Central memory CD4-positive, alpha-beta T cell (primary cell): Measurements from ENCODE around the gene FAM163A.
"Not testable (repeated sequence)": the region's sequence is repeated elsewhere in the genome, so short reads cannot be mapped to it uniquely, and the experiment has no call there.

Experiments
- DNase-seq: peaks from one replicate; pipeline ENCODE4 v3.0.0; 2022

The FAM163A gene

DNA sequence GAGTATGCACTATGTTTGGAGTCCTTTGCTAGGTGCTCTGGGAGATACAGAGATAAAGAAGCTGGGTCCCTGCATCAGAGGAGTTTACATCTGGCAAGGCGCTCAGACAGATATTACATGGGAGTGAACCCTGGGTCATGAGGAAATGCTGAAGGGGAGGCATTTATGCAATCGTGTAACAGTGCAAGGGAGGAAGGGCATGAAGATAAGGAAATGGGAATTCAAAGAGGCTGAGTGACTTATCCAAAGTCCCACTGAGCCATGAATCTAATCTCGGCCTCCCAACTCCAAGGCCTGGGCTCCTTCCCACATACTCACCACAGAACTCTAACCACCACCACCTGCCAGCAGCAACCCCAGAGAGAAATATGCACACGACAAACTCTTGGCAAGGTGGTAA lies 51.6 kb downstream of the FAM163A start:
- DNase-seq, result no peak

DNA sequence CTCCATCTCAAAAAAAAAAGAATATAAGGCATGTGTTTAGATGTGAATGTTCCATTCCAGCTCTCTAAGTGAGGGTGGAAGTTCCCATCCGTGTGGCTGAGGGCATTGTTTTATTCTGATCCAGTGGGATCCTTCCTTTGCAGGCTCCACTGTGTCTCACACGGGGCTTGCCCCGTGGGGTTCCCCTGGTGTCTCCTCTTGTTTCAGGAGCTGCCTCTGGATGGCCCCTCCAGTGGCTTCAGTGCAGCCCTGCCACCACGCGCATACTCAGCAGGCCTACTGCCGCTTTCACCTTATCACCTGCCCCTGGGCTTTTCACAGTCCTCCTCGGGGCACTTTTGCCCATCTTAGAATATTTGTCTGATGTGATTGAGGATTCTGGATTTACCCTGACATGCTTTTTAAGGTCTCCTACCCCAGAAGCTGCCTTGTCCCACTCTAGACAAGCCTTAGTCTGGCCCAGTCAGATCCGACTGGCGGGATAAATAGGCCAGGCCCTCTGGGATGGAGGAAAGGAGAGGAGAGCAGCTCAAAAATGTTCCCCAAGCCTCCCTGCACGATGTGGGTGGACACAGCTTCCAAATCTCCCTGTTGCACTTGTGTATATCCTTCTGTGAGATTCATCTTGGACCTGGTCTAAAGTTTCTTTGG lies 55.2 kb downstream of the FAM163A start:
- DNase-seq, result no peak

- DNase-seq, result no peak
Measured at GRCh38 chr1:179798864-179799516, 55.9 kb downstream of the FAM163A start.

DNA sequence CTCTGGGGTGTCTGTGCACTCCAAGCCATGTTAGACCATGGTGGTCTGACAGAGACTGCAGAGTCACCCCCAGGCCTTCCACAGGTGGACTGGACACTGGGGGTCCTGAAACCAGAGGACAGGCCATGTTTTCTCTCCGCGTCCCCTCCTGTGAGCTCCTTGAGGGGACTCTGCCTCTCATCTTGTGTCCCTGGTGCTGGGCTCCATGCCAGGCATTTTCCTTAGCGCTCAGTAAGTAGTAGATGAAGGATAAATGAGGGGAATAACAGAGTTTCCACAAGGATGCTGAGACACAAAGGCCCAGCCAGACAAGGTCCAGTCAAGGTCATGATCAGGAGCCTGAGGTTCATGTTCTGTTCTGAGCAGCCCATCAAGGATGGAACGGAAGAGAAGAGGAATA lies 57.4 kb downstream of the FAM163A start:
- no peak for DNase-seq

DNA sequence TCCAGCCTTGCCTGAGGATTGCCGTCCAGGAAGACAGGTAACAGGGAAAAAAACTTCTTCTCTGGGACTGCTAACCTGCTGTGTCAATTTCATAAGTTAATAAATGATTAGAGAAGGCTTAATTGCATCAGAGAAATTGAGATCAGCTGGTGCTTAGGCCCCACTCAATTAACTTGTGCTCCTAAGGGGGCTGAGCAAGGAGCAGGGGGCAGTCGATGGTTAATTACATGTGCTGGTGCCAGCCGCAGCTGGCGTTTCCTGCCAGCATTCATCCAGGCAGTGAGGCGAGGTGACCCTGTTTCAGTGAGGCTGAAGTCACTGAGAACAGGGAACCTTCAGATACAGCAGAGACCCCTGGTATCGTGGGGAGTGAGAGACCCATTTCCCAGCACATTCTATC lies 60.0 kb downstream of the FAM163A start:
- no peak for DNase-seq

DNA sequence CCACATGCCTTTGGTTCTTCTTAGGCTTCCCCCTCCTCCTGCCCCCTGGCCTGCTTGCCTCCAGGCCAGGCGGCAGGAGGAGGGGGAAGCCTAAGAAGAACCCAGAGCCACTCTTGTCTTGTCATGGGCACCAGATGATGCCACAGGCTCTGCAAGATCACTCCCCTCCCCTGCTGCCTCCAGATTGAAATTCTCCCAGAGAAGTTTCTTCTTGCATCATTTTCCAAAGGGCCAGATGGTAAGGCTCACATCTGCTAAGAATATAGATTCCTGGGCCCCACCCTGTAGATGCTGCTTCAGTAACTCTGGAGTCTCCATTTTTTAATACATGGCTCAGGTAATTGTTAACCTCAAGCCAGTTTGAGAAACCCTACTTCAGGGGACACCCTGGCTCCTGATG lies 60.8 kb downstream of the FAM163A start:
- DNase-seq, result no peak

- not testable (repeated sequence) for DNase-seq
Measured at GRCh38 chr1:179804417-179804816, 61.3 kb downstream of the FAM163A start.

- DNase-seq, result no peak
Measured at GRCh38 chr1:179805291-179806195, 62.5 kb downstream of the FAM163A start.

GRCh38 chr1:179806333-179806732 lies 63.2 kb downstream of the FAM163A start:
- DNase-seq, result no peak

- DNase-seq, result no peak
Measured at GRCh38 chr1:179807291-179807690, 64.2 kb downstream of the FAM163A start.

GRCh38 chr1:179807691-179808485 lies 64.8 kb downstream of the FAM163A start:
- no peak for DNase-seq

GRCh38 chr1:179808503-179808902 lies 65.4 kb downstream of the FAM163A start:
- no peak for DNase-seq

GRCh38 chr1:179809506-179810366 lies 66.6 kb downstream of the FAM163A start:
- peak; percentile 71 for DNase-seq

DNA sequence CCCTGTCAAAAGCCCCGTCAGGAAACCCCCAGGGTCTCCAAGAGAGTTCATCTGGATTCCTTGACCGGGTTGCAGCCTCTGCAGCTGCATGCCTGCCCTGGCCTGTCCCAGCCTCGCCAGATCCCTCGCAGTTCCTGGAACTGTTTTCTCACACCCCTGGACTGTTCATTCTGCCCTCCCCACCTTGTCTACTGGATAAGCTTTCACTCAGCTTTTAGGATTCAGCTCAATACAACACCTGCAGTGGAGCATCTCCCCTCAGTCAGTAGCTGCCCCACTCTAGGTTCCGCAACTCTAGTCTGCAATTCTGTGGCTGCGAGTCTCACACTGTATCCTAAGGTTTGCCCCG lies 67.2 kb downstream of the FAM163A start:
- DNase-seq, result no peak

GRCh38 chr1:179812501-179813292 lies 69.6 kb downstream of the FAM163A start:
- no peak for DNase-seq

DNA sequence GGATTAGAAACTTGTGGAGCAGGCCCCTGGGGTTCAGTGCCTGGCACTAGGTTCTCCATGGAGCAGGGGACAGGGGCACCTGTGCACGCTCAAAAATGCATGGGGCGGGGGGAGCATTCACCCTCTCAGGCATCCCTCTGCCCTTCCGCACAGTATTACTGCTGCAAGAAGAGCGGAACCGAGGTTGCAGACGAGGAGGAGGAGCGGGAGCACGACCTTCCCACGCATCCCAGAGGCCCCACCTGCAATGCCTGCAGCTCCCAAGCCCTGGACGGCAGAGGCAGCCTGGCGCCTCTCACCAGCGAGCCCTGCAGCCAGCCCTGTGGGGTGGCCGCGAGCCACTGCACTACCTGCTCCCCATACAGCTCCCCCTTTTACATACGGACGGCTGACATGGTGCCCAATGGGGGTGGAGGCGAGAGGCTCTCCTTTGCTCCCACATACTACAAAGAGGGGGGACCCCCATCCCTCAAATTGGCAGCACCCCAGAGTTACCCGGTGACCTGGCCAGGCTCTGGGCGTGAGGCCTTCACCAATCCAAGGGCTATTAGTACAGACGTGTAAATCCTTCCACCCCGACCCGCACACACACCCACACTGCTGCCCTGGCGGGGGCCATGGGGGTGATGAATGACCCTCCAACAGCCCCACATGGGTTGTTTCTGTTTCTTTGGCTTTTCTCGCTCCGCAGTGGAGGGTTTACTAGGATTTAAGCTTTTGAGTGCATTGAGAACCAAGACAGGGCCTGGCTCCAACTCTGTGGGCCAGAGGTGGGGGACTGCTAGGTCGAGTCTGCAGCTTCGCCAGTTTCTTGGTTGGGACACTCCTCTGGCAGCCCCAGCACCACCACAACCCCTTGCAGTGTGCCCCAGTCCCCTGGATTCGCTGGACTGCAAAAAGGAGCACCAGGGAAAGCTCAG lies 70.8 kb downstream of the FAM163A start:
- no peak for DNase-seq

GRCh38 chr1:179814546-179814838 lies 71.4 kb downstream of the FAM163A start:
- DNase-seq, result no peak

GRCh38 chr1:179815641-179816040 lies 72.5 kb downstream of the FAM163A start:
- DNase-seq, result no peak

DNA sequence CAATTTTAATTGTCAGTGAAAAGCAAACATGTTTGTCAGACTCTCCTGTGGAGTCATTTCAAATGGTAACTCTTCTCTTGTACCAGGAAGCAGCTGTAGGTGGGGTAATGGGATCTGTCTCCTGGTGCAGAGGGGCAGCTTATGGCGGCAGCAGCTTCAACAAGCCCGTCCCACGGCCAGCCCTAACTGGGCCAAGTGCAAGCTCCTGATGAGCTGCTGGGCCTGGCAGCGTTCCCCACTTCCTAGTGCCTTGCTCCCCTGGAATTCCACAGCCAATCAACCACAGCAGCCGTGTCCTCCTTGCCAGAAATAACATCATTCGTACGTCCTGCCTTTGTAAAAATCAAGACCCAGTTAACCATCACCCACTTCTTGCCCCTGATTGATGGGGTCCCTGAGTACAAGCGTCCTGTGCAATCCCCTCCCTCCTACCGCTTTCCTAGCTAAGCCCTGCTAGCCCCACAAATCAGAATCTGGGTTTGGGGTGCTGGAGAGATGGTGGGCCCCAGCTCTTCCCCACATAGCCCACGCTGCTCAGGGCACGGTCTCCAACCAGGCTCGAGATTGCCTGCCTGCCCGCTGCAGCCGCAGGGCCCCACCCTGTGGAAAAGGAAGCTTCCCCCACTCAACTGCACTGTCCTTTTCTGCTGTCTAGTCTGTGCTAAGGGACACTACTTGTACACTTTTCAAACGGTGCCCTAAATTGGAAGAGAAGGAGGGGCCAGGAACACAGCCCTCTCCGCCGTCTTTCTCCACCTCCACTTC lies 73.3 kb downstream of the FAM163A start:
- no peak for DNase-seq
